Transverse colon (tissue), 4 donors: ENCODE measurements around the gene UQCRHL.

Experiments used
- POLR2A ChIP-seq: fragments of 450-650 bp; IDR thresholded peaks from one replicate; pipeline ENCODE4 v1.6.1; 2016; ENCODE audit warnings: antibody characterized with exemption, mild to moderate bottlenecking, moderate library complexity
- POLR2AphosphoS5 ChIP-seq, 3 donors: sonication (generic); formaldehyde crosslinking; IDR thresholded peaks; one replicate each; pipeline ENCODE4 v1.6.1; 2016; ENCODE audit warnings: antibody characterized with exemption in 3 of 3
- TF ChIP-seq, protein P1 (sequence below), 5 experiments: fragments of 200-600 bp in 3 of 5; fragments of 450-650 bp in 2 of 5; sonication (generic) in 3 of 5; IDR thresholded peaks; 1 replicate in 2 of 5; 2 replicates in 3 of 5; pipeline ENCODE4 v1.5.1; 2016 to 2017; ENCODE audit warnings: antibody characterized with exemption in 5 of 5, inconsistent platforms in 3 of 5, mild to moderate bottlenecking in 2 of 5, moderate library complexity in 1 of 5

DNA sequence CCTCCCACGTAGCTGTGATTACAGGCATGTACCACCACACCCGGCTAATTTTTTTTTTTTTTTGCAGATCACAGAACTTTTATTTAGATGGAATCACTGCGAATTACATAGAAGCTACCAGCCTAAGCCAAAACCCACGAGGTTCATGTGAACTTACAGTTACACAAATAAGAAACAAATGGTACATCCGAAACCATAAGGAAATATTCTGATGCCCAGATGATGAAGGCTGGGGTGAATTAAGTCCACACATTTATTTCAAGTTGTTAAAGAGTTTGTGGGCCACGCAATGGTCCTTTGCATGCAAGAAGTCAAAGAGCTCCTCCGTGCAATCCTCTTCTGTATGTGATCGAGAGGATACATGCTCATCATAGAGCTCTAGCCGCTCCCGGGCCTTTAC, 328 bp downstream of the UQCRHL start:
- TF ChIP-seq, protein P1, sequence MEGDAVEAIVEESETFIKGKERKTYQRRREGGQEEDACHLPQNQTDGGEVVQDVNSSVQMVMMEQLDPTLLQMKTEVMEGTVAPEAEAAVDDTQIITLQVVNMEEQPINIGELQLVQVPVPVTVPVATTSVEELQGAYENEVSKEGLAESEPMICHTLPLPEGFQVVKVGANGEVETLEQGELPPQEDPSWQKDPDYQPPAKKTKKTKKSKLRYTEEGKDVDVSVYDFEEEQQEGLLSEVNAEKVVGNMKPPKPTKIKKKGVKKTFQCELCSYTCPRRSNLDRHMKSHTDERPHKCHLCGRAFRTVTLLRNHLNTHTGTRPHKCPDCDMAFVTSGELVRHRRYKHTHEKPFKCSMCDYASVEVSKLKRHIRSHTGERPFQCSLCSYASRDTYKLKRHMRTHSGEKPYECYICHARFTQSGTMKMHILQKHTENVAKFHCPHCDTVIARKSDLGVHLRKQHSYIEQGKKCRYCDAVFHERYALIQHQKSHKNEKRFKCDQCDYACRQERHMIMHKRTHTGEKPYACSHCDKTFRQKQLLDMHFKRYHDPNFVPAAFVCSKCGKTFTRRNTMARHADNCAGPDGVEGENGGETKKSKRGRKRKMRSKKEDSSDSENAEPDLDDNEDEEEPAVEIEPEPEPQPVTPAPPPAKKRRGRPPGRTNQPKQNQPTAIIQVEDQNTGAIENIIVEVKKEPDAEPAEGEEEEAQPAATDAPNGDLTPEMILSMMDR (IDR thresholded peaks at IDR 0.05): no peak
- TF ChIP-seq POLR2A (no peak), POLR2AphosphoS5 (IDR thresholded peaks at IDR 0.05) (no peak)
